ENCODE results near the gene RBM24.

RBM24 gene

DNA sequence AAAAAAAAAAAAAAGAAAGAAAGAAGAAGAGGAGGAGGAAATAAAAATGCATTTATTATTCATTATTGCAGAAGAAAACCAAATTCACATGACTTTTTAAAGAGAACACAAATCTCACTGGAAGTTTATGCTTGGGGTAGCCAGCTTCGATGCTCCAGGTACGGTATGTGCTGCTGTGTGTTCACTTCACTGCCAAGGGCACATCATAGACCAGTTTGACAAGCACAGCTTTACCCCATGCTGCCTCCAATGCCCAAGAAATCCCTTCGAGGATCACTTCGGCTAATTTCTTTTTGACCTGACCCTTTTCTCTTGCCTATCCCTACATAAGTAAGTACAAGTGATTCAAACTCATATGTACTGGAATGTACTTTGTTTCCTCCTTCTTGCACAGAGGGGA, 41.9 kb upstream of the RBM24 start:
- H4K20me1 ChIP-seq (ENCODE audit: insufficient read depth, low read length, poor library complexity, severe bottlenecking): no peaks in the 10 kb centered on the region
- H3K36me3 ChIP-seq (ENCODE audit: insufficient read depth, low read length): no peaks in the 10 kb centered on the region
- no peaks in the 10 kb centered on the region for H3K79me2 ChIP-seq (ENCODE audit: insufficient read depth, low read length)
- H3K4me2 ChIP-seq (ENCODE audit: low read depth, low read length, poor library complexity, severe bottlenecking): no peak overlapping the region
- H3K4me3 ChIP-seq (ENCODE audit: low read length, poor library complexity, severe bottlenecking): no peak overlapping the region
- H3K9ac ChIP-seq (ENCODE audit: low read depth, low read length, poor library complexity, severe bottlenecking): no peak overlapping the region
- no peaks in the 10 kb centered on the region for H3K4me1 ChIP-seq (ENCODE audit: insufficient read depth, low read length, poor library complexity, severe bottlenecking)
- H3K9me3 ChIP-seq (ENCODE audit: insufficient read depth, low read depth, low read length): no peaks in the 10 kb centered on the region
- H2AFZ ChIP-seq (ENCODE audit: low read length): no peak overlapping the region
- H3F3A ChIP-seq (ENCODE audit: low read depth): no peaks in the 10 kb centered on the region
- H3K27me3 ChIP-seq (ENCODE audit: insufficient read depth, low read length, poor library complexity, severe bottlenecking): no peaks in the 10 kb centered on the region
- TF ChIP-seq EZH2phosphoT487 (IDR thresholded peaks at IDR 0.05; ENCODE audit: borderline replicate concordance): no peak
- TF ChIP-seq, protein P1, sequence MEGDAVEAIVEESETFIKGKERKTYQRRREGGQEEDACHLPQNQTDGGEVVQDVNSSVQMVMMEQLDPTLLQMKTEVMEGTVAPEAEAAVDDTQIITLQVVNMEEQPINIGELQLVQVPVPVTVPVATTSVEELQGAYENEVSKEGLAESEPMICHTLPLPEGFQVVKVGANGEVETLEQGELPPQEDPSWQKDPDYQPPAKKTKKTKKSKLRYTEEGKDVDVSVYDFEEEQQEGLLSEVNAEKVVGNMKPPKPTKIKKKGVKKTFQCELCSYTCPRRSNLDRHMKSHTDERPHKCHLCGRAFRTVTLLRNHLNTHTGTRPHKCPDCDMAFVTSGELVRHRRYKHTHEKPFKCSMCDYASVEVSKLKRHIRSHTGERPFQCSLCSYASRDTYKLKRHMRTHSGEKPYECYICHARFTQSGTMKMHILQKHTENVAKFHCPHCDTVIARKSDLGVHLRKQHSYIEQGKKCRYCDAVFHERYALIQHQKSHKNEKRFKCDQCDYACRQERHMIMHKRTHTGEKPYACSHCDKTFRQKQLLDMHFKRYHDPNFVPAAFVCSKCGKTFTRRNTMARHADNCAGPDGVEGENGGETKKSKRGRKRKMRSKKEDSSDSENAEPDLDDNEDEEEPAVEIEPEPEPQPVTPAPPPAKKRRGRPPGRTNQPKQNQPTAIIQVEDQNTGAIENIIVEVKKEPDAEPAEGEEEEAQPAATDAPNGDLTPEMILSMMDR (conservative IDR thresholded peaks at IDR 0.05; ENCODE audit: low read length): no peak
- no peaks in the 10 kb centered on the region for H3K9me2 ChIP-seq (replicated peaks; ENCODE audit: low read depth, low read length)

DNA sequence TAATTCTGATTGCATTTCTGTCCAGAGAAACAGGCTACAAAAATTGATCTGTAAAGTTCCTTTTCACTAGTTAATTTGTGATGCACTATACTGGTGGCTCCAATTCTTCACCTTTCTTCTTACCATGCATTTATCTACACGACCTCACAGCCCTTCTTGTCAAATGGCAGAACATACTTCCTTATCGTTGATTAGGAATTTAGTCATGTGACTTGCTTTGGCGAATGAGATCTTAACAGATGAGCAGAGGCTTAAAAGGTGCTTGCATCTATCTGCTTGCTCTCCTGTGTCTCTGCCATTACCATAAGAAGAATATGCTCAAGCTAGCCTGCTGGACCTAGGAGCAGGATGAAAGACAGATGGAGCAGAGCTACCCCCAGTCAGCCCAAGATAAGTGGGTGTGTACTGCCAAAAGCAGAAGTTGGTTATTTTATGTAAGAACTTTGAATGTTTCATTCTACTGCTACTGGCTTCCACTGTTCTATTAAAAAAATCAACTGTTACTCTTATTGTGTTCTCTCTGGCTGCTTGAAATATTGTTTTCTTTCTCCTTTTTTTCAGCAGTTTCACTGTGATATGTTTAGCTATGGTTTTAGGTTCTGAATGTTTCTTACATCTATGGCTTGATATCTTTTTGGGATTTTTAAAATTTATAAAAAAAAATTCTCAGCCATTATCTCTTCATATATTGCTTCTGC, 40.2 kb upstream of the RBM24 start:
- Histone ChIP-seq H3K79me2 (ENCODE audit: insufficient read depth, low read length) (no peaks in the 10 kb centered on the region), H3F3A (ENCODE audit: low read depth) (no peaks in the 10 kb centered on the region), H4K20me1 (ENCODE audit: insufficient read depth, low read length, poor library complexity, severe bottlenecking) (no peaks in the 10 kb centered on the region), H3K9me3 (ENCODE audit: insufficient read depth, low read depth, low read length) (no peaks in the 10 kb centered on the region), H3K4me2 (ENCODE audit: low read depth, low read length, poor library complexity, severe bottlenecking) (no peak overlapping the region), H2AFZ (ENCODE audit: low read length) (no peak overlapping the region), H3K4me3 (ENCODE audit: low read length, poor library complexity, severe bottlenecking) (no peak overlapping the region), H3K9ac (ENCODE audit: low read depth, low read length, poor library complexity, severe bottlenecking) (no peak overlapping the region), H3K27me3 (ENCODE audit: insufficient read depth, low read length, poor library complexity, severe bottlenecking) (no peaks in the 10 kb centered on the region), H3K4me1 (ENCODE audit: insufficient read depth, low read length, poor library complexity, severe bottlenecking) (no peaks in the 10 kb centered on the region), H3K9me2 (replicated peaks; ENCODE audit: low read depth, low read length) (no peaks in the 10 kb centered on the region), H3K36me3 (ENCODE audit: insufficient read depth, low read length) (no peaks in the 10 kb centered on the region)
- TF ChIP-seq EZH2phosphoT487 (IDR thresholded peaks at IDR 0.05; ENCODE audit: borderline replicate concordance): no peak
- TF ChIP-seq, protein P1 (conservative IDR thresholded peaks at IDR 0.05; ENCODE audit: low read length): no peak

DNA sequence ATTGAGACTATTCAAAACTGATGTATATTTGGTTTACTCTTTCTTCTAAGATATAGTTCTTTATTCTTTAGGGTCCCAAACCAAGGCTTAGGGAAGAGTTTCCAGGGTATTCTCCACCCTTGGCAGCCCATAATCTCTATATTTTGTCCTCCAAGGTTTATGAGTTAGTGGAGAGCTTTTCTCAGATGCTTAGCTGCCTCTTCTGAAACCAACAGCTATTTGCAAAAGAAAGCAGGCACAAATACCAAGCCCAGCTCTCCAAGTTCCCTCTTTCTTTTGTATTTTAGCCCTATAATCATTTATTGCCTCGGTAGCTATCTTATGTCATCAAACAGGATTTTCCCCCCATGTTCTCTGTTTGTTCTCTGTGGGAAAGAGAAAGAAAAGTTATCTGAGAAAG, 39.1 kb upstream of the RBM24 start:
- Histone ChIP-seq H3K4me1 (ENCODE audit: insufficient read depth, low read length, poor library complexity, severe bottlenecking) (no peaks in the 10 kb centered on the region), H3F3A (ENCODE audit: low read depth) (no peaks in the 10 kb centered on the region), H3K9ac (ENCODE audit: low read depth, low read length, poor library complexity, severe bottlenecking) (no peak overlapping the region), H2AFZ (ENCODE audit: low read length) (no peak overlapping the region), H4K20me1 (ENCODE audit: insufficient read depth, low read length, poor library complexity, severe bottlenecking) (no peaks in the 10 kb centered on the region), H3K27me3 (ENCODE audit: insufficient read depth, low read length, poor library complexity, severe bottlenecking) (no peaks in the 10 kb centered on the region), H3K4me2 (ENCODE audit: low read depth, low read length, poor library complexity, severe bottlenecking) (no peak overlapping the region), H3K9me2 (replicated peaks; ENCODE audit: low read depth, low read length) (no peaks in the 10 kb centered on the region), H3K9me3 (ENCODE audit: insufficient read depth, low read depth, low read length) (no peaks in the 10 kb centered on the region), H3K36me3 (ENCODE audit: insufficient read depth, low read length) (no peaks in the 10 kb centered on the region), H3K79me2 (ENCODE audit: insufficient read depth, low read length) (no peaks in the 10 kb centered on the region), H3K4me3 (ENCODE audit: low read length, poor library complexity, severe bottlenecking) (no peak overlapping the region)
- TF ChIP-seq EZH2phosphoT487 (IDR thresholded peaks at IDR 0.05; ENCODE audit: borderline replicate concordance): no peak

DNA sequence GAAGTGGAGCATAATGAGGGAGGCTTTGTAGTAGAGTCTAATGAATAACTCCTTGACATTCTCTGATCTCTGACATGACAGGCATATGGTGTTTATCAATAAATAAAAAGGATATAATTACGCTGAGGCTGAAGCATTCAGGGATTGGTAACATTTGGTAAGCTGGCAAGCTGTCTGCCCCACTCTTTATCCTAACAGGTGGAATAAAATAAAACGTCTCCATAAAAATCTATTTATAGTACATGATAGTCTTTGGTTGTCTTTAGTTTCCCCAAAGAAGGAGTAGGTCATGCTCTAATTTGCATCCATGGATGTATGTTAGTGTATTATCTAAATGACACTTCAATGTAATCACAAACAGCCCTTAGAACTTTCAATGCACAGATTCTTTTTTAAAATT, 30.9 kb upstream of the RBM24 start:
- Histone ChIP-seq H2AFZ (ENCODE audit: low read length) (no peak overlapping the region), H3K9me2 (replicated peaks; ENCODE audit: low read depth, low read length) (no peaks in the 10 kb centered on the region), H3F3A (ENCODE audit: low read depth) (no peaks in the 10 kb centered on the region), H3K36me3 (ENCODE audit: insufficient read depth, low read length) (no peaks in the 10 kb centered on the region), H4K20me1 (ENCODE audit: insufficient read depth, low read length, poor library complexity, severe bottlenecking) (no peaks in the 10 kb centered on the region), H3K4me3 (ENCODE audit: low read length, poor library complexity, severe bottlenecking) (no peak overlapping the region), H3K4me2 (ENCODE audit: low read depth, low read length, poor library complexity, severe bottlenecking) (no peak overlapping the region), H3K9me3 (ENCODE audit: insufficient read depth, low read depth, low read length) (no peaks in the 10 kb centered on the region), H3K9ac (ENCODE audit: low read depth, low read length, poor library complexity, severe bottlenecking) (no peak overlapping the region), H3K79me2 (ENCODE audit: insufficient read depth, low read length) (no peaks in the 10 kb centered on the region), H3K4me1 (ENCODE audit: insufficient read depth, low read length, poor library complexity, severe bottlenecking) (no peaks in the 10 kb centered on the region), H3K27me3 (ENCODE audit: insufficient read depth, low read length, poor library complexity, severe bottlenecking) (no peaks in the 10 kb centered on the region)
- no peak for TF ChIP-seq EZH2phosphoT487 (IDR thresholded peaks at IDR 0.05; ENCODE audit: borderline replicate concordance)
- TF ChIP-seq, protein P1 (conservative IDR thresholded peaks at IDR 0.05; ENCODE audit: low read length): no peak

All from Loucy (cell line).